Activated T-helper 1 cell treated with anti-CD3 and anti-CD28 coated beads, Interleukin-12 subunit alpha, Interleukin-12 subunit beta, Interleukin-2, Interleukin-4 antibody, amounts not matched to agents 30 ng/mL and 10 ng/mL and 1 ng/mL, durations not matched to agents 14 hours and 24 hours and 36 hours (primary cell): Measurements from ENCODE around the gene EEIG1. TPM values are rescaled to one million over a fixed set of nuclear protein-coding genes. Genes with fewer than 3 reads are reported as not detected.

Experiments used
- DNase-seq: peaks from one replicate; pipeline ENCODE4 v3.0.0; 2021; ENCODE audit warnings: low spot score
- H3K27ac Mint-ChIP-seq: one replicate; pipeline ENCODE4 v1.8.0; 2021; ENCODE audit warnings: mild to moderate bottlenecking, mixed read lengths
- H3K27me3 Mint-ChIP-seq: one replicate; pipeline ENCODE4 v1.8.0; 2022; ENCODE audit warnings: mild to moderate bottlenecking, moderate library complexity, mixed read lengths; ENCODE audit not compliant: insufficient read depth
- H3K36me3 Mint-ChIP-seq: one replicate; pipeline ENCODE4 v1.8.0; 2021; ENCODE audit warnings: low read depth, mixed read lengths
- H3K4me1 Mint-ChIP-seq: one replicate; pipeline ENCODE4 v1.8.0; 2021; ENCODE audit warnings: low read depth, mixed read lengths
- H3K4me3 Mint-ChIP-seq: one replicate; pipeline ENCODE4 v1.8.0; 2021; ENCODE audit warnings: mild to moderate bottlenecking, moderate library complexity, mixed read lengths
- H3K9me3 Mint-ChIP-seq: one replicate; pipeline ENCODE4 v1.8.0; 2021; ENCODE audit warnings: mixed read lengths
- intact Hi-C: fragments of 100-400 bp; cut with micrococcal nuclease; formaldehyde crosslinking; loops from one replicate; pipeline ENCODE4 v1.15.1; 2024
- total RNA-seq: library from RNA; stranded (reverse); gene quantifications from 2 replicates; pipeline ENCODE4 v1.2.3, GENCODE V29; 2022

Gene EEIG1
- total RNA-seq, 1 donor from 2014 or later: 39.8 TPM

DNA sequence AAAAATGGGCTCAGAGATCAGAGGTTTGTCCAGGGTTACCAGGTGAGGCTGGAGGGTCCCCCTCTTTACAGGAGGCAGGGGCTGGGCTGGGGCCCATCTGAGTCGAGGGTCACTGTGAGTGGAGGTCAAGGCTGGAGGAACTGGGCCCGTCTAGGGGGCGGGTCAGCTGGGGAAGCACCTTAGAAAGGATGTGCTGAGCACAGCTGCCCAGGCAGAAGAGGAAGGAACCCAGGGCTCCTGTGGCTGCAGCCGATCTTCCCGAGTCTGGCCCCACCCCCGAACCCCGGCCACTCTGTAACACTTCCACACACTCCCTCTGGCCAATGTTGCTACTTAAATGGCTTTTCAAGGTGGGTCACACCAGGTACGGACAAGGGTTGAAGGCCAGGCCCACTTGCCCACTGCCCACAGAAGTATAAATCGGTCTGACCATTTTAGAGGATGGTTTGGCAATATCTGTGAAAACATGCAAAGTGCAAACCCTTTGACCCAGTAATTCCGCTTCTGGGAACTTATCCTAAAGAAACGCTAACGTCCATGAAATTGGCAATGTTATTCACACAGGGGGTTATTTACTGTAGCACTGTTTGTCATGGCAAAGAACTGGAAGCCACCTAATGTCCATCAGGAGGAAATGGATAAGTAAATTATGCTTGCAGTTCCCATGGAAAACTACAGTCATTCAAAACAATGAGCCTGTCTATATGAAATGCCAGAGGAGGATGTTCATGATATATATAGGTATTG lies 30.5 kb upstream of the EEIG1 start:
- peaks cover 6% of the 10 kb centered on the region for H3K36me3 Mint-ChIP-seq
- peaks cover 3% of the 10 kb centered on the region for H3K27me3 Mint-ChIP-seq
- H3K9me3 Mint-ChIP-seq: peaks cover 9% of the 10 kb centered on the region
- H3K4me3 Mint-ChIP-seq: no peak overlapping the region
- H3K4me1 Mint-ChIP-seq: peaks cover 27% of the 10 kb centered on the region
- no peak overlapping the region for H3K27ac Mint-ChIP-seq
- intact Hi-C loops: loop anchor here (5.0 kb wide), 1 partner anchor 629 kb away; no protein-coding TSS in a partner anchor
- no peak for DNase-seq

DNA sequence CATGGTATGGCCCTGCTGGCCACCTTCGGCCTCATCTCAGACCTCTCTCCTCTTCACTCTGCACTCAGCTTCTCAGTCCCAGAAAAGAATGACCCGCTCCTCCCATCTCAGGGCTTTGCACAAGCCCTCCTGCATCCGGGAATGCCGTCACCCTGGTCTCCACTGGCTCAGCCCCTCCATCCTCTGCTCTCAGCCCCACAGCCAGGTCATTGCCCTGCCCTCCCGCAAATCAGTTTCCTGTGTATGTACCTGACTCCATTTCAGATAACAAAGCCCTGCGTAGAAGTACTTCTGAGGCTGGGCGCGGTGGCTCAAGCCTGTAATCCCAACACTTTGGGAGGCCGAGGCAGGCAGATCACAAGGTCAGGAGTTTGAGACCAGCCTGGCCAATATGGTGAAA lies 28.9 kb upstream of the EEIG1 start:
- intact Hi-C loops: loop anchor here (5.0 kb wide), 1 partner anchor 627 kb away; no protein-coding TSS in a partner anchor
- no peak overlapping the region for H3K4me3 Mint-ChIP-seq
- H3K27ac Mint-ChIP-seq: peak overlapping the region; percentile 56

DNA sequence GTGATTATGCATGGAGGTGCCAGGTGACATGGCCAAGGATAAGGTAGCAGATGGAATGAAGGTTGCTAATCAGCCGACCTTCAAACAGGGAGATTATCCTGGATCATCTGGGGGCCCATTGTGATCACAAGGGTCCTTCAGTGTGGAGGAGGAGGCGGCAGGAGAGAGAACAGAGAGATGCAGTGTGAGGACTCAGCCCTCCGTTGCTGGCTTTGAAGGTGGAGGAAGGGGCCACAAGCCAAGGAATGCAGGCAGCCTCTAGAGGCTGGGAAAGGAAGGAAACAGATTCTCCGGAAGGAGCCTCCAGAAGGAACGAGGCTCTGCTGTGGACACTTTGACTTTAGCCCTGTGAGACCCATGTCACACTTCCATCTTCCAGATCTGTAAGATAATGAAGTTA lies 27.4 kb upstream of the EEIG1 start:
- intact Hi-C loops: no loop called here

More for the DNA sequence above, 28.9 kb upstream of the EEIG1 start:
- Mint-ChIP-seq H3K36me3 (peaks cover 6% of the 10 kb centered on the region), H3K27me3 (peaks cover 3% of the 10 kb centered on the region), H3K9me3 (peaks cover 9% of the 10 kb centered on the region), H3K4me1 (peaks cover 29% of the 10 kb centered on the region)
- no peak for DNase-seq

DNA sequence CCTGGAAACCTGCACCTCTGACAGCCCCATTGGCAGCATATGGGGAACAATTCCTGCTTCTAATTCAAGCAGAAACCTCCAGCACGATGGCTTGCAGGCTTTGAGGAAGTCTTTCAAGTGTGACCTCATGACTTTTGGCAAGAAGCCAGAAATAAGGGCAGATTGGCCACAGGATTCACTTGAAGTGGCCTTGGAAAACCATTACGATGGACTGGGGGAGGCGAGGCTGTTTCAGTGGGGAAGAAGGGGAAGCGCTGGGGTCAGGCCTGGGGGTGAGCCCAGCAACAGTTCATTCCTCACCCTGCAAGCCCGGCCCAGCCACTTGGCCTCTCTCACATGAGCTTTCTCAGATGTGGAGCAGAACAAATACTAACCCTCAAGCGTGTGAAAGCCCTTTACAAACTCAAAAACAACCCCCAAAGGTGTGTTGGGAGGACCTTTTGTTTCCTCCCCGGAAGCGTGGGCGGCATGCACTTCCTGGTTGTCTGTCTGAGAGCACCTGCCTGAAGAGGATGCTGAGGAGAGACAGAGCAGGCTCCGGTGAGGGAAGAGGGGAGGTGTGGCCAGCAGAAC lies 26.9 kb upstream of the EEIG1 start:
- intact Hi-C loops: loop anchor here (1.0 to 2.0 kb wide), 2 partner anchors 20 to 37 kb away; no protein-coding TSS in a partner anchor
- H3K36me3 Mint-ChIP-seq: peaks cover 6% of the 10 kb centered on the region
- H3K9me3 Mint-ChIP-seq: peaks cover 9% of the 10 kb centered on the region
- H3K4me3 Mint-ChIP-seq: peak overlapping the region; percentile 65
- H3K27ac Mint-ChIP-seq: peak overlapping the region; percentile 93
- H3K27me3 Mint-ChIP-seq: peaks cover 3% of the 10 kb centered on the region
- peaks cover 29% of the 10 kb centered on the region for H3K4me1 Mint-ChIP-seq
- peak; percentile 68 for DNase-seq

More for the DNA sequence above, 27.4 kb upstream of the EEIG1 start:
- peaks cover 3% of the 10 kb centered on the region for H3K27me3 Mint-ChIP-seq
- no peak for DNase-seq
- H3K27ac Mint-ChIP-seq: peak overlapping the region; percentile 93
- H3K4me1 Mint-ChIP-seq: peaks cover 29% of the 10 kb centered on the region
- peak overlapping the region; percentile 65 for H3K4me3 Mint-ChIP-seq
- H3K9me3 Mint-ChIP-seq: peaks cover 9% of the 10 kb centered on the region
- peaks cover 6% of the 10 kb centered on the region for H3K36me3 Mint-ChIP-seq

DNA sequence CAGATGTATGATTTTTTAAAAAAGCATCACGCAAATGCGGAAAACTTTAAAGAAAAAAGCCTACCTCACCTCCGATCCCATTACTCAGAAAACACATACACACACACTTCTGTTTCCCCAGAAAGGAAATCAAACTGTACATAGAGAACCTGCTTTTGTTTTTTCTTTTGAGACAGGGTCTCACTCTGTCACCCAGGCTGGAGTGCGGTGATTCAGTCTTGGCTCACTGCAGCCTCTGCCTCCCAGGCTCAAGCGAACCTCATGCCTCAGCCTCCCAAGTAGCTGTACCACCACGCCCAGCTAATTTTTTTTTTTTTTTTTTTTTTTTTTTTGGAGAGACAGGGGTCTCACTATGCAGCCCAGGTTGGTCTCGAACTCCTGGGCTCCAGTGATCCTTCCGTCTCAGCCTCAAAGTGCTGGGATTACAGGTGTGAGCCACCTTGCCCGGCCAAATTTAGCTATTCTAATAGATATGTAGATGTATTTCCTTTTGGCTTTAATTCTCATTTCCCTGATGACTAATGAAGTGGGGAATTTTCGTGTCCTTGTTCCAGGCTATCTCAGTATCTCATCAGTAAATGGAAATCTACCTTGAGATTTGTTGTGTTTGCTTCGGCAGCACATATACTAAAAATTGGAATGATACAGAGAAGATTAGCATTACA lies 25.7 kb upstream of the EEIG1 start:
- peaks cover 5% of the 10 kb centered on the region for H3K27me3 Mint-ChIP-seq
- peaks cover 29% of the 10 kb centered on the region for H3K4me1 Mint-ChIP-seq
- no peak for DNase-seq
- intact Hi-C loops: loop anchor here (2.0 kb wide), 1 partner anchor 36 kb away; no protein-coding TSS in a partner anchor
- H3K4me3 Mint-ChIP-seq: no peak overlapping the region
- H3K9me3 Mint-ChIP-seq: peaks cover 9% of the 10 kb centered on the region
- peak overlapping the region; percentile 52 for H3K27ac Mint-ChIP-seq
- peaks cover 6% of the 10 kb centered on the region for H3K36me3 Mint-ChIP-seq

DNA sequence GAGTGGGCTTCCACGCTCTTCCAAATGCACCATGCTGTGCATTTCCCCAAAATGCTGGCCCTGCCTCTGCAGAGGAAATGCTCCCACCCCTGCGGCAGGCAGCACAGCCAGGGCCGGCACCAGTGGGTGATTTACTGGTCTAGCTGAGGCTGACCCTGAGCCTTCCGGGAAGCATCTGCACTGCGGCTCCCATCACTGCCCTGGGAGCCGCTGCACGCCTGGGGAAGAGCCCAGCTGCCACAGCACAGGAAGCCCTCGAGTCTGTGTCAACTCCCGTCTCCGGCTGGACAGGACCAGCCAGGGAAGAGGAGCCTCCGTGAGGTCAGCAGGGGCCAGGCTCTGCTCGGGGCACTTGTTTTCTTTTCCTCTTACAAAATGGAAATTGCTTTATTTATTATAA lies 25.1 kb upstream of the EEIG1 start:
- Mint-ChIP-seq H3K36me3 (peaks cover 6% of the 10 kb centered on the region), H3K4me1 (peaks cover 29% of the 10 kb centered on the region), H3K4me3 (no peak overlapping the region), H3K27me3 (peaks cover 5% of the 10 kb centered on the region), H3K27ac (no peak overlapping the region), H3K9me3 (peaks cover 9% of the 10 kb centered on the region)
- no peak for DNase-seq
- intact Hi-C loops: loop anchor here (2.0 kb wide), 1 partner anchor 35 kb away; no protein-coding TSS in a partner anchor

DNA sequence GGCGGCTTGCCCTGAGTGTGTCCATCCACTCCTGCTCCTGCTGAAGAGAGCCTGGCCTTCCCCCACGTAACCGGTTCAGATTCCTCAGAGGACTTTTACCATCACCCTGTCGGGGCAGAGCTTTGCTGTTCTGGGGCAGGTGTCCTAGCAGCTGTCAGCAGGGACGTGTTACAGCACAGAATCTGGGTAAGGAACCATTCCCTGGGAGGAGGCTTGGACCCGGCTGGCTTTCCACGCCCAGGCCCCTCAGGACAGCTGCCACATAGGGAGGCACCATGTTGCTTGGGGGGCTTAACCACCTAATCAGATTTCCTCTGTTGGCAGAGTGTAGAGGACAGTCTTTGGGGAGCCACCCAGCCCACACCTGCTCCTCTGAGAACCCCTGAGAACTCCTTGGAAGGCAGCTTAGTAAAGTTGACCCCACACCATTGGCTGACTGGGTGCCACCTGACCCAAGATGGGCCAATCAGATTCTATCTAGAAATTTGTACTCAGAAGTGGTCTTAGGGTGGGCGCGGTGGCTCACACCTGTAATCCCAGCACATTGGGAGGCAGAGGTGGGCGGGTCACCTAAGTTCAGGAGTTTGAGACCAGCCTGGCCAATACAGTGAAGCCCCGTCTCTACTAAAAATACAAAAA lies 23.3 kb upstream of the EEIG1 start:
- H3K4me3 Mint-ChIP-seq: no peak overlapping the region
- H3K27me3 Mint-ChIP-seq: peaks cover 2% of the 10 kb centered on the region
- no peak overlapping the region for H3K27ac Mint-ChIP-seq
- intact Hi-C loops: no loop called here
- peaks cover 9% of the 10 kb centered on the region for H3K9me3 Mint-ChIP-seq
- H3K4me1 Mint-ChIP-seq: peaks cover 23% of the 10 kb centered on the region
- peaks cover 6% of the 10 kb centered on the region for H3K36me3 Mint-ChIP-seq
- no peak for DNase-seq

DNA sequence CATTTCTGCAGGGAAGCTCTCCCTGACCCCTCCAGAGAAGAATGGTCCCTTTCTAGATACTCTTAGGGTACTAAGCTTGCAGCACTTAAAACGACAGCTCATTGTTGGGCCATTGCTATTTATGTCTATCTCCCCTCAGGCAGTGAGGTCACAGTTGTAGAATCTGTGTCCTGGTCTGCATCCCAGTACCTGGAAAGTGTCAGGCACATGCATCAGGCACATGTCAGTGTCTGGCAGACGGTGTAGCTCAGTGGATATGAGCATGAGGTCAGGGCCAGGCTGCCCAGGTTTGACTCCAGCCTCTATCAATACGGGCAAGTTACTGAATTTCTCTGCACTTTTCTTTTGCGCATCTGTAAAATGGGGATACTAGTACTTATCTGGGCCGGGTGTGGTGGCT lies 22.2 kb upstream of the EEIG1 start:
- Mint-ChIP-seq H3K4me3 (no peak overlapping the region), H3K27me3 (peaks cover 7% of the 10 kb centered on the region), H3K27ac (no peak overlapping the region), H3K9me3 (peaks cover 6% of the 10 kb centered on the region), H3K4me1 (peaks cover 17% of the 10 kb centered on the region), H3K36me3 (peaks cover 4% of the 10 kb centered on the region)
- DNase-seq: no peak
- intact Hi-C loops: no loop called here

DNA sequence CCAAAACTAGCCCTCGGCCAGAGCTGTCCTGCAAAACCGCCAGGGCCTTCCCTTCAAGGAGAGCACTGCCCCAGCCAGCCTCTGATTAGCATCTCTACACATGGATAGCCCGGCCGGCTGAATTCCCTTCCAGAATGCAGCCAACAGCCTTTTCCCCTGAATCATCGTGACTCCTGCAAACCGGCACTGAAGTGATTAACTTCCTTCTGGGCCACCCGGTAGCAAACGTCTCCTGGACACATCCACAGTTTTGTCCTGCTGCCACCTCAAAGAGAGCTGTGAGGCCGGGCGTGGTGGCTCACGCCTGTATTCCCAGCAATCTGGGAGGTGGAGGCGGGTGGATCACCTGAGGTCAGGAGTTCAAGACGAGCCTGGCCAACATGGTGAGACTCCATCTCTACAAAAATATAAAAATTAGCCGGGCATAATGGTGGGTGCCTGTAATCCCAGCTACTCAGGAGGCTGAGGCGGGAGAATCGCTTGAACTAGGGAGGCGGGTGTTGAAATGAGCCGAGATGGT lies 21.1 kb upstream of the EEIG1 start:
- DNase-seq: no peak
- H3K4me3 Mint-ChIP-seq: no peak overlapping the region
- no peaks in the 10 kb centered on the region for H3K36me3 Mint-ChIP-seq
- H3K27me3 Mint-ChIP-seq: peaks cover 13% of the 10 kb centered on the region
- no peaks in the 10 kb centered on the region for H3K9me3 Mint-ChIP-seq
- H3K27ac Mint-ChIP-seq: no peak overlapping the region
- peaks cover 8% of the 10 kb centered on the region for H3K4me1 Mint-ChIP-seq
- intact Hi-C loops: no loop called here

DNA sequence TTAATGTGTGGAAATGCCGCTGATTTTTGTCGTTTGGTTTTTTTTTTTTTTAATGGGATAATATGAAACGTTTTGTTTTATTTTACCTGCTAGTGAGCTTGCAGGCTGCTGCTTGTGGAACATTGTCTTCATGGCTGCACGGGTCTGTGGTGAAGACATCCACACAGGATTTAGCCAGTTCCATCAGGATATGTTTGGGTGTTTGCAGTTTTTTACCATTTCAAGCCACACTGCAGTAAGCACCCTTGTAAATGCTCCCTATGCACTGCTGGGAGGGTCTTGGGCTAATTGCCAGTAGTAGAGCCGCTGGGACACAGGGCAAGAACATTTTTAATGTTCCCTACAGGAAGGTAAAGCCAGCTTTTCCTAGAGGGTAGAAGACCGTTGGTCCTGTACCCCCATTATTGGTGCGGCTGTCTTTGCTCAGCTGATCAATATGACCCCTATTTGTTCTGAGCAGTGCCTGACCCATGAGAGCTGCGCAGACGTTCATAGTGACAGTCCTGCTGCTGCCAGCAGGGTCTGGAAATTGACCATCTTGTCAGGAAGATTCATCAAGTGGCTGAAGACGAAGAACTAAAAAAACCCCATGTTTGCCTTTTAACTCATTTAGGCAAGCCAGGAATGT lies 20.5 kb upstream of the EEIG1 start:
- Mint-ChIP-seq H3K27me3 (peaks cover 13% of the 10 kb centered on the region), H3K27ac (no peak overlapping the region), H3K4me1 (peaks cover 2% of the 10 kb centered on the region), H3K36me3 (no peaks in the 10 kb centered on the region), H3K4me3 (no peak overlapping the region), H3K9me3 (no peaks in the 10 kb centered on the region)
- no peak for DNase-seq
- intact Hi-C loops: no loop called here

DNA sequence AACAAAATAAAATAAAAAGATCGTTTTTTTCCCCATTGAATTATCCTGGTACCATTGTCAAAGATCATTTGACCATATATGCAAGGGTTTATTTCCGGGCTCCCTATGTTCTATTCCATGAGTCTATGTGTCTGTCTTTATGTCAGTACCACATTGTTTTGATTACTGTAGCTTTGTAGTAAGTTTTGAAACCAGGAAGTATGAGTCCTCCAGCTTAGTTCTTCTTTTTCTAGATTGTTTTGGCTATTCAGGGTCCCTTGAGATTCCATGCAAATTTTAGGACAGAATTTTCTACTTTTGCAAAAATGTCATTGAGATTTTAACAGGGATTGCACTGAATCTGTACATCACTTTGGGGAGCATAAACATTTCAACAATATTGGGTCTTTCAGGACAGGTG lies 18.7 kb upstream of the EEIG1 start:
- no peaks in the 10 kb centered on the region for H3K4me1 Mint-ChIP-seq
- no peaks in the 10 kb centered on the region for H3K36me3 Mint-ChIP-seq
- H3K27me3 Mint-ChIP-seq: peaks cover 19% of the 10 kb centered on the region

DNA sequence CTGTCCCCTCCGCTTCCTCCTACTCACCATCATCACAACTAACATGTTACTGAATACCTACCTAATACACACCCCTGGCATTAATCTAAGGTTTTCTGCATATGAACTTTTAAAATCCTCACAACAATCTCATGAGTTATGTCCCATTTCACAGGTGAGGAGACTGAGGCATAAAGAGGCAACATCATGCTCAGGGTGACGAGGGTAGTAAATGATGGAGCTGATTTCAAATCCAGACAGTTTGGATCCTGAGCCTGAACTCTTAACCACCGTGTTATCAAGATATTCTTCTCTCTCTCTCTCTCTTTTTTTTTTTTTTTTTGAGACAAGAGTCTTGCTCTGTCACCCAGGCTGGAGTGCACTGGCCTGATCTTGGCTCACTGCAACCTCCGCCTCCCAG lies 12.9 kb upstream of the EEIG1 start:
- Mint-ChIP-seq H3K4me1 (peaks cover 11% of the 10 kb centered on the region), H3K27me3 (peaks cover 23% of the 10 kb centered on the region), H3K9me3 (no peaks in the 10 kb centered on the region), H3K4me3 (no peak overlapping the region), H3K27ac (no peak overlapping the region), H3K36me3 (no peaks in the 10 kb centered on the region)
- intact Hi-C loops: no loop called here
- no peak for DNase-seq

More for the DNA sequence above, 18.7 kb upstream of the EEIG1 start:
- no peaks in the 10 kb centered on the region for H3K9me3 Mint-ChIP-seq
- H3K27ac Mint-ChIP-seq: no peak overlapping the region
- no peak overlapping the region for H3K4me3 Mint-ChIP-seq
- intact Hi-C loops: no loop called here
- DNase-seq: no peak
